H1 (cell line): ENCODE results near the gene FOXN1. TPM values are rescaled to one million over a fixed set of nuclear protein-coding genes. Genes with fewer than 3 reads are reported as not detected.
A peak's percentile ranks its signal among the peaks of the same experiment; 100 is the strongest.

ENCODE experiments used
- CTCF ChIA-PET: fragments of 300-600 bp; sonication (Branson Sonifier 250); formaldehyde crosslinking; loops from one replicate; lab custom pipeline; 2021; ENCODE audit not compliant: partially characterized antibody; lab: Charles Lee
- POLR2A ChIA-PET: fragments of 300-600 bp; sonication (Branson Sonifier 250); formaldehyde crosslinking; loops from one replicate; lab custom pipeline; 2021; ENCODE audit warnings: inconsistent platforms; ENCODE audit not compliant: partially characterized antibody; lab: Charles Lee
- DNase-seq, 2 experiments: peaks; one replicate each; pipeline versions ENCODE4 v3.0.0 to v3.0.0-alpha.2; 2010 to 2022; ENCODE audit warnings: low spot score in 2 of 2, low read depth in 1 of 2, mixed read lengths in 1 of 2
- FAIRE-seq: peaks from 2 replicates; lab custom pipeline; 2011; peaks lifted over from hg19 to GRCh38; lab: Jason Lieb, UNC
- H2AFZ ChIP-seq: 2 replicates; pipeline ENCODE4 v1.8.1; 2012; ENCODE audit warnings: low read length, inconsistent platforms
- H2AK5ac ChIP-seq: 2 replicates; pipeline ENCODE4 v1.6.1; 2013; ENCODE audit warnings: low read depth, low read length
- H2BK120ac ChIP-seq: replicated peaks from 2 replicates; pipeline ENCODE3; 2013; ENCODE audit warnings: low read depth, low read length, inconsistent platforms
- H2BK12ac ChIP-seq: 2 replicates; pipeline ENCODE4 v1.6.1; 2013; ENCODE audit warnings: low read depth, low read length
- H2BK15ac ChIP-seq: 2 replicates; pipeline ENCODE4 v1.6.1; 2013; ENCODE audit warnings: low read length
- H2BK20ac ChIP-seq: 2 replicates; pipeline ENCODE4 v1.6.1; 2013; ENCODE audit warnings: low read length
- H2BK5ac ChIP-seq: 2 replicates; pipeline ENCODE4 v1.6.1; 2013; ENCODE audit warnings: low read depth, low read length
- H3K14ac ChIP-seq: 2 replicates; pipeline ENCODE4 v1.6.1; 2013; ENCODE audit warnings: inconsistent platforms; ENCODE audit not compliant: insufficient read length
- H3K18ac ChIP-seq: 2 replicates; pipeline ENCODE4 v1.6.1; 2013; ENCODE audit warnings: low read length; ENCODE audit errors: extremely low read depth
- H3K23ac ChIP-seq: 2 replicates; pipeline ENCODE4 v1.6.1; 2013; ENCODE audit warnings: inconsistent platforms; ENCODE audit not compliant: insufficient read length
- H3K23me2 ChIP-seq: 2 replicates; pipeline ENCODE4 v1.6.1; 2013; ENCODE audit warnings: low read depth, low read length
- H3K27ac ChIP-seq: 2 replicates; pipeline ENCODE4 v1.6.1; 2011; ENCODE audit warnings: low read depth, low read length, inconsistent platforms
- H3K27me3 ChIP-seq, 4 experiments: replicated peaks in 1 of 4; 1 replicate in 1 of 4; 2 replicates in 3 of 4; pipeline versions ENCODE4 v1.6.1 to v1.8.1; 2011 to 2013; ENCODE audit warnings: low read length in 3 of 4, mild to moderate bottlenecking in 3 of 4, inconsistent platforms in 2 of 4, mixed read lengths in 2 of 4, moderate library complexity in 1 of 4; ENCODE audit not compliant: control insufficient read depth in 3 of 4, insufficient read depth in 3 of 4; ENCODE audit errors: extremely low read depth in 1 of 4
- H3K36me3 ChIP-seq, 4 experiments: 2 replicates each; pipeline versions ENCODE4 v1.6.1 to v1.8.1; 2011 to 2013; ENCODE audit warnings: mild to moderate bottlenecking in 4 of 4, low read length in 3 of 4, moderate library complexity in 2 of 4, control low read depth in 1 of 4, inconsistent platforms in 1 of 4; ENCODE audit not compliant: insufficient read depth in 4 of 4, control insufficient read depth in 2 of 4
- H3K4ac ChIP-seq: replicated peaks from 2 replicates; pipeline ENCODE3; 2013; ENCODE audit warnings: low read length, low read depth, mixed read lengths, inconsistent platforms; ENCODE audit not compliant: insufficient read length
- H3K4me1 ChIP-seq, 4 experiments: replicated peaks in 1 of 4; 1 replicate in 1 of 4; 2 replicates in 3 of 4; pipeline versions ENCODE4 v1.6.1 to v1.8.1; 2011 to 2013; ENCODE audit warnings: low read length in 3 of 4, inconsistent platforms in 2 of 4, mixed read lengths in 1 of 4; ENCODE audit not compliant: insufficient read depth in 4 of 4, control insufficient read depth in 3 of 4
- H3K4me2 ChIP-seq, 2 experiments: 2 replicates each; pipeline versions ENCODE4 v1.6.1 to v1.8.1; 2011 to 2013; ENCODE audit warnings: low read depth in 2 of 2, low read length in 2 of 2, control low read depth in 1 of 2, inconsistent platforms in 1 of 2, mild to moderate bottlenecking in 1 of 2; ENCODE audit not compliant: insufficient read depth in 1 of 2
- H3K4me3 ChIP-seq, 4 experiments: fragments of 200-600, 300-600 bp in 1 of 4; sonication (generic), shearing (Covaris generic), sonication (Bioruptor Twin) in 1 of 4; 2 replicates each; pipeline versions ENCODE4 v1.5.1 to v1.8.1; 2011 to 2016; ENCODE audit warnings: low read length in 4 of 4, low read depth in 3 of 4, control low read depth in 2 of 4, inconsistent platforms in 2 of 4, mild to moderate bottlenecking in 2 of 4, mixed read lengths in 1 of 4, moderate library complexity in 1 of 4; ENCODE audit not compliant: insufficient read depth in 2 of 4; ENCODE audit errors: extremely low read depth in 1 of 4
- H3K56ac ChIP-seq: replicated peaks from 2 replicates; pipeline ENCODE3; 2013; ENCODE audit warnings: low read depth, mild to moderate bottlenecking, mixed read lengths, low read length, inconsistent platforms; ENCODE audit not compliant: insufficient read length
- H3K79me1 ChIP-seq: 2 replicates; pipeline ENCODE4 v1.6.1; 2013; ENCODE audit warnings: low read depth, low read length, control low read depth
- H3K79me2 ChIP-seq, 2 experiments: 2 replicates each; pipeline versions ENCODE4 v1.6.1 to v1.8.1; 2012 to 2013; ENCODE audit warnings: low read length in 2 of 2, mild to moderate bottlenecking in 2 of 2, inconsistent platforms in 1 of 2; ENCODE audit not compliant: insufficient read depth in 2 of 2, control insufficient read depth in 1 of 2
- H3K9ac ChIP-seq, 4 experiments: replicated peaks in 1 of 4; 1 replicate in 1 of 4; 2 replicates in 3 of 4; pipeline versions ENCODE4 v1.6.1 to v1.8.1; 2011 to 2013; ENCODE audit warnings: low read depth in 3 of 4, low read length in 3 of 4, control low read depth in 2 of 4, mild to moderate bottlenecking in 2 of 4, moderate library complexity in 2 of 4, inconsistent platforms in 1 of 4; ENCODE audit errors: extremely low read depth in 1 of 4
- H3K9me3 ChIP-seq, 2 experiments: 2 replicates each; pipeline versions ENCODE4 v1.6.1 to v1.8.1; 2012 to 2013; ENCODE audit warnings: mild to moderate bottlenecking in 2 of 2, moderate library complexity in 2 of 2, control low read depth in 1 of 2, inconsistent platforms in 1 of 2, low read depth in 1 of 2, low read length in 1 of 2, mixed read lengths in 1 of 2; ENCODE audit not compliant: insufficient read depth in 2 of 2
- H4K20me1 ChIP-seq, 2 experiments: replicated peaks in 1 of 2; 2 replicates each; pipeline versions ENCODE3 to v1.8.1; 2011 to 2013; ENCODE audit warnings: inconsistent platforms in 2 of 2, low read length in 2 of 2, mild to moderate bottlenecking in 1 of 2; ENCODE audit not compliant: insufficient read depth in 2 of 2, control insufficient read depth in 1 of 2
- H4K5ac ChIP-seq: 2 replicates; pipeline ENCODE4 v1.6.1; 2013; ENCODE audit warnings: low read length, low read depth, mixed read lengths, inconsistent platforms; ENCODE audit not compliant: insufficient read length
- H4K8ac ChIP-seq: 2 replicates; pipeline ENCODE4 v1.8.0; 2013; ENCODE audit warnings: mild to moderate bottlenecking, moderate library complexity, low read length, inconsistent platforms; ENCODE audit not compliant: insufficient read depth; ENCODE audit errors: extremely low read depth
- H4K91ac ChIP-seq: replicated peaks from 2 replicates; pipeline ENCODE3; 2013; ENCODE audit warnings: low read length, mixed read lengths, inconsistent platforms; ENCODE audit not compliant: insufficient read length
- CEBPB ChIP-seq: IDR thresholded peaks from 2 replicates; pipeline ENCODE4 v1.6.1; 2012; ENCODE audit warnings: low read depth, low read length
- CHD1 ChIP-seq: IDR thresholded peaks from 2 replicates; pipeline ENCODE4 v1.6.1; 2012; ENCODE audit warnings: low read depth, low read length, improper control_type of control experiment
- CREB1 ChIP-seq: IDR thresholded peaks from 2 replicates; pipeline ENCODE4 v1.6.1; 2012; ENCODE audit warnings: inconsistent platforms
- CTBP2 ChIP-seq: IDR thresholded peaks from 2 replicates; pipeline ENCODE4 v1.7.0; 2011; ENCODE audit warnings: borderline replicate concordance, mild to moderate bottlenecking, moderate library complexity, mixed read lengths, low read length; ENCODE audit not compliant: insufficient read depth, insufficient read length
- EZH2 ChIP-seq: fragments of 200-600 bp; sonication (generic); IDR thresholded peaks from 2 replicates; pipeline ENCODE4 v1.7.1; 2012; ENCODE audit warnings: low read depth, mild to moderate bottlenecking, moderate library complexity, low read length, inconsistent platforms; ENCODE audit not compliant: severe bottlenecking
- FOSL1 ChIP-seq: IDR thresholded peaks from 2 replicates; pipeline ENCODE4 v1.6.1; 2011; ENCODE audit warnings: mild to moderate bottlenecking, low read depth, low read length, moderate library complexity; ENCODE audit not compliant: insufficient read depth
- TAF1 ChIP-seq: IDR thresholded peaks from 2 replicates; pipeline ENCODE4 v1.6.1; 2011; ENCODE audit warnings: mild to moderate bottlenecking, low read depth, low read length
- WGBS, 2 experiments: shearing (Covaris generic) in 1 of 2; methylation state at CpG; one replicate each; pipeline versions ENCODE4 v1.1.6 to v1.1.7; 2013 to 2015; ENCODE audit warnings: low lambda C conversion rate in 2 of 2, mixed read lengths in 2 of 2, inconsistent platforms in 1 of 2, low coverage in 1 of 2, missing lambda C conversion rate in 1 of 2; ENCODE audit not compliant: insufficient replicate concordance in 2 of 2, insufficient coverage in 1 of 2, insufficient read length in 1 of 2; ENCODE audit errors: extremely low coverage in 1 of 2, missing lambda C conversion rate in 1 of 2; 5-methylcytosine and 5-hydroxymethylcytosine counted together
- polyA plus RNA-seq, 7 experiments: library from polyadenylated mRNA; depleted of rRNA in 3 of 7; stranded (reverse) in 5 of 7; unstranded in 2 of 7; fragments of >200 nt in 5 of 7; fragments of 200-250 nt in 2 of 7; gene quantifications; 1 replicate in 5 of 7; 2 replicates in 1 of 7; 4 replicates in 1 of 7; pipeline versions ENCODE4 v1.2.1 to v1.2.3, GENCODE V29; 2011 to 2013; ENCODE audit warnings: missing spikeins in 2 of 7, mixed read lengths in 2 of 7
- total RNA-seq: library from RNA; stranded (reverse); fragmentation: NEBNext Ultra II Directional; extraction: Animal tissue kit (Norgen Biotek cat#: 25700); gene quantifications from 2 replicates; pipeline ENCODE4 v1.2.1, GENCODE V29; 2021

FOXN1 gene
- total and polyA plus RNA-seq, 2 of the 8 experiments (the other 6 are each of a cell fraction or from before 2014, with no cell fraction given): not detected

- Histone ChIP-seq H2AK5ac (0 out of 2 replicates have a peak overlapping the region, but pooled peaks have one; percentile 76), H3K4me2 (no peak overlapping the region), H4K8ac (peak overlapping the region; percentile 28; the same call in 1 of the 2 replicates), H3K79me2 (no peaks in the 10 kb centered on the region), H2BK120ac (no peak overlapping the region), H2BK12ac (peak overlapping the region; percentile 27; the same call in 1 of the 2 replicates), H3K27me3 (no peaks in the 10 kb centered on the region), H3K9me3 (no peaks in the 10 kb centered on the region), H2BK5ac (peak overlapping the region; percentile 35; the same call in 1 of the 2 replicates), H4K20me1 (no peaks in the 10 kb centered on the region), H3K36me3 (no peaks in the 10 kb centered on the region), H2BK20ac (peak overlapping the region; percentile 90), H3K23me2 (no peaks in the 10 kb centered on the region), H2AFZ (no peak overlapping the region), H3K4ac (peak overlapping the region; percentile 60), H3K27ac (no peak overlapping the region), H3K56ac (no peak overlapping the region), H3K4me3 (no peak overlapping the region), H2BK15ac (no peak overlapping the region; the same call in 1 of the 2 replicates), H3K23ac (no peak overlapping the region), H3K9ac (no peak overlapping the region), H4K5ac (peak overlapping the region; percentile 15), H3K4me1 (peaks cover 0 to 34% (median 9%) of the 10 kb centered on the region in 4 experiments; a peak in 6 of 7 replicates), H3K14ac (no peak overlapping the region), H4K91ac (peak overlapping the region; percentile 10), H3K18ac (no peak overlapping the region), H3K79me1 (no peaks in the 10 kb centered on the region)
- WGBS, 2 experiments: 76% methylated on average over 13 of the region's 13 CpGs; no CpG with 5 or more reads in 1 of the 2 experiments
- ChIA-PET POLR2A (interaction anchor here (0.6 to 1.1 kb wide), 2 partner anchors 20 to 220 kb away, joined by 3 read pairs; no protein-coding TSS in a partner anchor), CTCF (interaction anchor here (0.6 to 21.4 kb wide), 4 partner anchors 10 to 88 kb away, joined by 3 to 547 read pairs (median 12); no protein-coding TSS in a partner anchor)
- DNase-seq: no peak
- FAIRE-seq: no peak
- TF ChIP-seq CHD1 (no peak), EZH2 (no peak), FOSL1 (no peak), CTBP2 (no peak), TAF1 (no peak), CREB1 (no peak), CEBPB (no peak)
Observed at GRCh38 chr17:28500712-28501379, 5.3 kb upstream of the FOXN1 start.
